GM06990 (cell line): ENCODE results near the gene DNAH3.

Experiments used
- DNase-seq: peaks from one replicate; pipeline ENCODE4 v3.0.0-alpha.2; 2011; ENCODE audit not compliant: insufficient read length; ENCODE audit errors: extremely low read depth
- H3K27me3 ChIP-seq: replicated peaks from 2 replicates; pipeline ENCODE4 v1.6.0; 2011; ENCODE audit warnings: low read length; ENCODE audit not compliant: control insufficient read depth, insufficient read depth
- H3K36me3 ChIP-seq: 2 replicates; pipeline ENCODE4 v1.5.1; 2011; ENCODE audit warnings: low read length; ENCODE audit not compliant: control insufficient read depth, insufficient read depth
- H3K4me3 ChIP-seq: replicated peaks from 2 replicates; pipeline ENCODE4 v1.5.1; 2011; ENCODE audit warnings: low read depth, mild to moderate bottlenecking, control low read depth, low read length
- CTCF ChIP-seq: IDR thresholded peaks from 2 replicates; pipeline ENCODE4 v1.5.1; 2011; ENCODE audit warnings: low read length, control low read depth, mild to moderate bottlenecking, inconsistent platforms; ENCODE audit not compliant: insufficient read depth, poor library complexity, severe bottlenecking

DNAH3 gene

GRCh38 chr16:21037736-21038135 is 112.9 kb downstream of the DNAH3 start:
- no peaks in the 10 kb centered on the region for H3K36me3 ChIP-seq
- no peak for TF ChIP-seq CTCF
- no peak for DNase-seq
- no peaks in the 10 kb centered on the region for H3K27me3 ChIP-seq
- H3K4me3 ChIP-seq, result no peak overlapping the region

DNA sequence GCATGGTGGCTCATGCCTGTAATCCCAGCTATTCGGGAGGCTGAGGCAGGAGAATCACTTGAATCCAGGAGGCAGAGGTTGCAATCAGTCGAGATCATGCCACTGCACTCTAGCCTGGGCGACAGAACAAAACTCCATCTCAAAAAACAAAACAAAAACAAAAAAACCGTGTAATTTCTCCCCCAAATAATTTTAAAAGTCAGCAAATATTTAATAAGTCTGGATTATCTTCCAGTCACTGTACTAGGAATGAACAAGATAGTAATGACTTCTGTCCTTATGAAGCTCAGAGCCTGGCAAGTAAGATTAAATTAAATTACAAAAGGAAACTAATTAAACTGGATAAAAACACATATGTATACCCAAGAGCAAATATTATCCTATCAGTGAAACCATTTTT is 113.5 kb downstream of the DNAH3 start:
- Histone ChIP-seq H3K27me3 (no peaks in the 10 kb centered on the region), H3K36me3 (no peaks in the 10 kb centered on the region), H3K4me3 (no peak overlapping the region)
- DNase-seq, result no peak
- no peak for TF ChIP-seq CTCF

- H3K4me3 ChIP-seq, result no peak overlapping the region
- no peak for TF ChIP-seq CTCF
- no peak for DNase-seq
- H3K36me3 ChIP-seq, result no peaks in the 10 kb centered on the region
- H3K27me3 ChIP-seq, result no peaks in the 10 kb centered on the region
These were observed 114.2 kb downstream of the DNAH3 start for GRCh38 chr16:21036471-21036870.

DNA sequence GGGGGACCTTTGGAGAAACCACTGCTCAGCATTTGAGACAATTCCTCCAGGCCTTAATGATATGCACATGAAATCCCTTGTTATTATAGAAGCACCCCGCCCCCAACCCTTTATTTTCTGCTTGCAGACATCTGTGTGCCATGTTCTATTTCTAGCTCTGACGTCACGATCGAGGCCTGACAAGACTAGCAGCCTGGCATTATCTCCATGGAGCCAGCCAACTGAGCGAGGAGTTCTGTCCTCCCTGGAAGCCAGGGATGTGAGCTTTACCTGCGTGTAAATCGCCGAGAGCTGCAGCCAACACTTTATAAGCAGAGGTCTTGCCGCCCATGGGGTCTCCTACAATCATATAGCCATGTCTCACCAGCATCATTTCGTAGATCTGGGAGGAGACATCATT is 116.9 kb downstream of the DNAH3 start:
- no peaks in the 10 kb centered on the region for H3K36me3 ChIP-seq
- H3K27me3 ChIP-seq, result no peaks in the 10 kb centered on the region
- H3K4me3 ChIP-seq, result no peak overlapping the region
- DNase-seq, result no peak
- no peak for TF ChIP-seq CTCF

- H3K36me3 ChIP-seq, result no peaks in the 10 kb centered on the region
- no peak for TF ChIP-seq CTCF
- H3K4me3 ChIP-seq, result no peak overlapping the region
- H3K27me3 ChIP-seq, result no peaks in the 10 kb centered on the region
- no peak for DNase-seq
These were observed 117.4 kb downstream of the DNAH3 start for GRCh38 chr16:21033264-21033663.

GRCh38 chr16:21028728-21029127 is 121.9 kb downstream of the DNAH3 start:
- no peak overlapping the region for H3K4me3 ChIP-seq
- H3K36me3 ChIP-seq, result no peaks in the 10 kb centered on the region
- no peak for TF ChIP-seq CTCF
- DNase-seq, result no peak
- no peaks in the 10 kb centered on the region for H3K27me3 ChIP-seq
